Measurements from ENCODE around the gene SCARF2. TPM values are rescaled to one million over a fixed set of nuclear protein-coding genes. Genes with fewer than 3 reads are reported as not detected.

The SCARF2 gene
- total RNA-seq, 2 experiments from 2014 or later, result 0.76 to 1.2 TPM

DNA sequence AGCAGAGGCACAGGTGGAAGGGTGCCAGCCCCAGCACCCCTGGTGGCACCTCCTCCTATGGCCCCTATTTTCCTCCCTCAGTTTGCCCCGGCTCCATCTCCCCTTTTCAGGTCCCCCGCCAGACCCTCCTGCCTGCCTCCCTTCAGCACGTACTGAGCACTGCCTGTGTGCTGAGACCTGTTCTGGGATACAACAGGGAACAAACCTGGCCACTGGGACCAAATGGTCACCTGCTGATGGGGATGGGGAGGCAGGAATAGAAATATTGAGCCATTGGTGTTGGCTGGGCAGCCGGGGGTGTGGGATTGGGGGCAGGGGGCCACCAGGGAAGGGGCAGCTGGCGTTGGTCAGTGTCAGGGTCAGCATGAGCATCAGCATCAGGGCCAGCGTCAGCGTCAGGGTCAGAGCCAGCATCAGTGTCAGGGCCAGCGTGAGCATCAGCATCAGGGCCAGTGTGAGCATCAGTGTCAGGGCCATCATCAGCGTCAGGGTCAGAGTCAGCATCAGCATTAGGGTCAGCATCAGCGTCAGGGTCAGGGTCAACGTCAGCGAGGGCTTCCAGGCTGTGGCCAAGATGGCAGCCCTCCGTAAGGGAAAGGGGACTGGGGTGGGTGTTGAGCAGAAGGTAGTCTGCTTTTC, 36.1 kb downstream of the SCARF2 start:
- ATAC-seq, result no peak

DNA sequence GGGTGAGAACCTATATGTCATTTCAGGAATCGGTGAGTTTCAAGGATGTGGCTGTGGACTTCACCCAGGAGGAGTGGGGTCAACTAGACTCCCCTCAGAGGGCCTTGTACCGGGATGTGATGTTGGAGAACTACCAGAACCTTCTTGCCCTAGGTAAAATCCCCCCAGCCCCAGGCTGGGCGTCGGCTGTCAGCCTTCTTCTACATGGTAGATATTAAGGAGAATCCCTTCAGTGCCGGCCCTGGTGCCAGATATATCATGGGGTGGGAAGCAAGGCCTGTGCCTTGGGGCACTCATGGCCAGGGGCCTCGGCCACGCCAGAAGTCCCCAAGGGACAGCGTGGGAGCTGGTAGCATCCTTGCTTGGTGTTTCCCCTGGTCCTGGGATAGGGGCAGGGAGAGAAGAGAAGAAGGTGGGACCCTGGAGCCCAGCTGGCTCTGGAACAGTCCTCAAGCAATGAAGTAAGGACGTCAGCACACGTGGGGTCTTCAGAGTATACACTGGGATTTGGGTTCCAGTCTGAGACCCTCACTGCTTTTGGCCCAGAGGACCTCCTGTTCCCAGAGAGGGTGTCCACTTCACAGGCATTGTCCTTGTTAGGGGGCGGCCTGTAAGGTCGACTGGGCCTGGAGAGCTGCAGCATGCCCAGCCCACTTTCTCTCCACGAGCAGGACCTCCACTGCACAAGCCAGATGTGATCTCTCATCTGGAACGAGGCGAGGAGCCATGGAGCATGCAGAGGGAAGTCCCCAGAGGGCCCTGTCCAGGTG, 36.8 kb downstream of the SCARF2 start:
- Mint-ChIP-seq H3K4me3 (no peak overlapping the region), H3K36me3 (ENCODE audit: low read depth) (peaks cover 10% of the 10 kb centered on the region), H3K9me3 (ENCODE audit: insufficient read depth) (no peaks in the 10 kb centered on the region), H3K27me3 (ENCODE audit: low read depth) (no peaks in the 10 kb centered on the region), H3K27ac (no peak overlapping the region), H3K4me1 (ENCODE audit: low read depth) (peaks cover 14% of the 10 kb centered on the region)
- ChIA-PET POLR2A (no interaction called here), CTCF (no interaction called here)
- DNase-seq (no peak), ATAC-seq (no peak)

More for the DNA sequence above, 36.1 kb downstream of the SCARF2 start:
- peaks cover 12% of the 10 kb centered on the region for H3K36me3 Mint-ChIP-seq (ENCODE audit: low read depth)
- no peaks in the 10 kb centered on the region for H3K9me3 Mint-ChIP-seq (ENCODE audit: insufficient read depth)
- peaks cover 14% of the 10 kb centered on the region for H3K4me1 Mint-ChIP-seq (ENCODE audit: low read depth)
- CTCF ChIA-PET, result interaction anchor here (1.3 to 1.5 kb wide), 2 partner anchors 17 to 163 kb away, joined by 3 to 5 read pairs; no protein-coding TSS in a partner anchor
- no peak overlapping the region for H3K4me3 Mint-ChIP-seq
- no peaks in the 10 kb centered on the region for H3K27me3 Mint-ChIP-seq (ENCODE audit: low read depth)
- POLR2A ChIA-PET, result no interaction called here
- no peak for DNase-seq
- H3K27ac Mint-ChIP-seq, result peak overlapping the region; percentile 71

DNA sequence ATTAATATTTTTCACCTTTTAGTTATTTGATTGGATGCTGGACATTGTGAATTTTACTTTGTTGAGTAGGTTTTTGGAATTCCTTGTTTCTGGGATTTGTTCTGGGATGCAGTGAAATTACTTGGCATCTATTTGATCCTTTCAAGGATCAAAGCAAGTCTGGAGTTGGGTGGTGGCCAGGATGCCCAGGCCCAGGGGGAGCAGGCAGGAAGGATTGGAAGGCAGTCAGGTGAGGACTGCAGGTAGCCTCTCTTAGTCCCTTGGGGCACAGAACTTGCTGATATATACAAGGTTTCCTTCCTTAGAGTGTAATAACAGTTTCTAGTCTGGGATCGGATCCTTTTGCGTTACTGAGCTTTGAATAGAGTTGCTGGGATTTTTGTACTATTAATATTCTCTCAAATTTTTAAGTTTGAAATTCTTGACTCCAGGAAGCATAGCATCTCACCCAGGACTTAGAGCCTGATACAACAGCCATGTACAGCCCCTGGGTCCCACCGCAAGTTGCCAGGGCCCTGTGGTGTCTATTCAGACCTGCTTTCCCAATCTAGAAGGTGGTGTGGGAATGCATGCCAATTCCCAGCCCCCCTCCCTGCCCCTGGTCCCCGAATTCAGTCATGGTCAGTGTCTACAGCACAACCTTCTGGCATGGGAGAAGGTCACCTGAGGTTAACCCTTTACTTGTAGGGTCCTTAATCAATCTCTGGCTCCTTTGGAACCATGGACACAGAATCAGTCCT, 37.6 kb downstream of the SCARF2 start:
- Mint-ChIP-seq H3K9me3 (ENCODE audit: insufficient read depth) (no peaks in the 10 kb centered on the region), H3K27ac (no peak overlapping the region), H3K4me3 (no peak overlapping the region), H3K36me3 (ENCODE audit: low read depth) (peaks cover 14% of the 10 kb centered on the region), H3K4me1 (ENCODE audit: low read depth) (peaks cover 20% of the 10 kb centered on the region), H3K27me3 (ENCODE audit: low read depth) (no peaks in the 10 kb centered on the region)
- ATAC-seq (no peak), DNase-seq (no peak)
- POLR2A ChIA-PET, result no interaction called here
- CTCF ChIA-PET, result no interaction called here

DNA sequence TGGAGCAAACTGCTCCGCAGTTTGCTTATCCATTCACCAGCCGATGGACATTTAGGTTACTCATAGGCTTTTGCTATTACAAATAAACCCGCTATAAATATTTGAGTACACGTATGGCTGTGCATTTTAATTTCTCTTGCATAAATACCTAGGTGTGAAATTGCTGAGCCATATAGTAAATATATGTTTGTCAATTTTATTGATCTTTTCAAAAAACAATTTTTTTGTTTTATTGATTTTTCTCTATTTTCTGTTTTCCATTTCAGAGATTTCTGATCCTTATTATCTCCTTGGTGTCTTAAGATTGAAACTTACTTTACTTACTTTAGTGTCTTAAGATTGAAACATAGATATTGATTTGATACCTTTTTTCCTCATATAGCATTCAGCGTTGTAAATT, 39.2 kb downstream of the SCARF2 start:
- Mint-ChIP-seq H3K9me3 (ENCODE audit: insufficient read depth) (no peaks in the 10 kb centered on the region), H3K36me3 (ENCODE audit: low read depth) (peaks cover 9% of the 10 kb centered on the region), H3K27me3 (ENCODE audit: low read depth) (no peaks in the 10 kb centered on the region), H3K4me1 (ENCODE audit: low read depth) (peaks cover 23% of the 10 kb centered on the region), H3K27ac (no peak overlapping the region), H3K4me3 (no peak overlapping the region)
- ATAC-seq (no peak), DNase-seq (no peak)
- ChIA-PET POLR2A (no interaction called here), CTCF (interaction anchor here (1.3 kb wide), 1 partner anchor 173 kb away, joined by 3 read pairs; no protein-coding TSS in a partner anchor)

DNA sequence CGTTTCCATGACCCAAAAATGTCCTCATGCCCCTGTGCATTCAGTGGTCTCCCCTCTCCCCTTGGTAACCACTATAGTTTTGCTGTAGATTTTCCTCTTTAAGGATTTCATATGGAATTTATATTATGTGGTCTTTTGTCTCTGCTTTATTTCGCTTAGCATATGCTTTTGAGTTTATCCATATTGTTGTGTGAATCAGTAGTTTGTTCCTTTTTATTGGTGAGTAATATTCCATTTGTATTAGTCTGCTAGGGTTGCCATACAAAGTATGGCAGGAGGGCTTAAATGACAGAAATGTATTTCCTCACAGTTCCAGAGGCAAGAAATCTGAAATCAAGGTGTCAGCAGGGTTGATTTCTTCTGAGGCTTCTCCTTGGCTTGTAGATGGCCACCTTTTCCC, 40.1 kb downstream of the SCARF2 start:
- H3K27me3 Mint-ChIP-seq (ENCODE audit: low read depth), result no peaks in the 10 kb centered on the region
- DNase-seq, result no peak
- no peaks in the 10 kb centered on the region for H3K9me3 Mint-ChIP-seq (ENCODE audit: insufficient read depth)
- ATAC-seq, result no peak
- H3K4me1 Mint-ChIP-seq (ENCODE audit: low read depth), result peaks cover 18% of the 10 kb centered on the region
- ChIA-PET CTCF (no interaction called here), POLR2A (no interaction called here)
- H3K4me3 Mint-ChIP-seq, result no peak overlapping the region
- H3K27ac Mint-ChIP-seq, result no peak overlapping the region
- H3K36me3 Mint-ChIP-seq (ENCODE audit: low read depth), result peaks cover 4% of the 10 kb centered on the region

DNA sequence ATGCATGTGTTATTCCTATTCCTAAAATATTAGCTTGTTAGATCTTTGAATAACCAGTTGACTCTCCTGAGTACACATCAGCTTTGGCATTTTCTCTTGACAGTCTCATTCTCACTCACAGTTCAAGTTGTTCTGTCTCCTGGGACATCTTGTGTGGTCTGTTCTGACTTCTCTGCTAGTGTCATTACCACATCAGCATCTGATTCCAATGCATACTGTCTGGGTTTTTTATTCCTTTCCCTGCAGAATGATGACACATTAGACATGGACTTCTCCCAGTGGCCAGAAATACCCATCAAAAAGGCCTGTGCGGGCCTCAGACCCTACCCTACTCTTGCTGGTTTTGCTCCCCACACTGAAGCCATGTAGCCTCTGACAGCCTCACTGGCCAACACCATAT, 41.0 kb downstream of the SCARF2 start:
- H3K4me1 Mint-ChIP-seq (ENCODE audit: low read depth), result peaks cover 18% of the 10 kb centered on the region
- no peaks in the 10 kb centered on the region for H3K9me3 Mint-ChIP-seq (ENCODE audit: insufficient read depth)
- no peak for DNase-seq

DNA sequence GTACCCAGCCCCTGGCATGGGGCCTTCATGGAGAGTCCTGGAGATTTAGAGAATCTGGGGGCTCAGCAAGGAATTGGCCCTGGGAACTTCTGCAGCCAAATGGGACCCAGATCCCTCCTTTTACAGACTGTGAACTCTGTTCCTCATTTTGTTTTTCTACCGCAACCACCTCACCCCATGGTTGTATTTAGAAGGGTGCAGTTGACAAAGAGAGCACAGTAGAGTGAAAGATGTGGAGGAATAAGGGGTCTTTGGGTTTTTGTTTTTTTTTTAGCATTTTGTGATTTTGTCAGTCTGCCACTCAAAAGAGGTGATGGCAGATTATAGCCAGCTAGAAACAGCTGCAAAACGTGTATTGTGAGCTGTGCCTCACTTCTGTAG, 41.7 kb downstream of the SCARF2 start:
- Mint-ChIP-seq H3K4me3 (peak overlapping the region; percentile 86), H3K27me3 (ENCODE audit: low read depth) (no peaks in the 10 kb centered on the region), H3K36me3 (ENCODE audit: low read depth) (peaks cover 4% of the 10 kb centered on the region), H3K4me1 (ENCODE audit: low read depth) (peaks cover 18% of the 10 kb centered on the region), H3K27ac (no peak overlapping the region), H3K9me3 (ENCODE audit: insufficient read depth) (no peaks in the 10 kb centered on the region)
- DNase-seq (no peak), ATAC-seq (no peak)
- CTCF ChIA-PET, result interaction anchor here (1.4 kb wide), 1 partner anchor 22 kb away, joined by 6 read pairs; no protein-coding TSS in a partner anchor
- POLR2A ChIA-PET, result interaction anchor here (0.9 kb wide), 1 partner anchor 76 kb away, joined by 3 read pairs; the partner anchor contains the start of gene DGCR6L

More for the DNA sequence above, 41.0 kb downstream of the SCARF2 start:
- Mint-ChIP-seq H3K27me3 (ENCODE audit: low read depth) (no peaks in the 10 kb centered on the region), H3K4me3 (no peak overlapping the region), H3K27ac (no peak overlapping the region), H3K36me3 (ENCODE audit: low read depth) (peaks cover 4% of the 10 kb centered on the region)
- CTCF ChIA-PET, result interaction anchor here (1.4 kb wide), 1 partner anchor 22 kb away, joined by 6 read pairs; no protein-coding TSS in a partner anchor
- ATAC-seq, result no peak
- POLR2A ChIA-PET, result no interaction called here

DNA sequence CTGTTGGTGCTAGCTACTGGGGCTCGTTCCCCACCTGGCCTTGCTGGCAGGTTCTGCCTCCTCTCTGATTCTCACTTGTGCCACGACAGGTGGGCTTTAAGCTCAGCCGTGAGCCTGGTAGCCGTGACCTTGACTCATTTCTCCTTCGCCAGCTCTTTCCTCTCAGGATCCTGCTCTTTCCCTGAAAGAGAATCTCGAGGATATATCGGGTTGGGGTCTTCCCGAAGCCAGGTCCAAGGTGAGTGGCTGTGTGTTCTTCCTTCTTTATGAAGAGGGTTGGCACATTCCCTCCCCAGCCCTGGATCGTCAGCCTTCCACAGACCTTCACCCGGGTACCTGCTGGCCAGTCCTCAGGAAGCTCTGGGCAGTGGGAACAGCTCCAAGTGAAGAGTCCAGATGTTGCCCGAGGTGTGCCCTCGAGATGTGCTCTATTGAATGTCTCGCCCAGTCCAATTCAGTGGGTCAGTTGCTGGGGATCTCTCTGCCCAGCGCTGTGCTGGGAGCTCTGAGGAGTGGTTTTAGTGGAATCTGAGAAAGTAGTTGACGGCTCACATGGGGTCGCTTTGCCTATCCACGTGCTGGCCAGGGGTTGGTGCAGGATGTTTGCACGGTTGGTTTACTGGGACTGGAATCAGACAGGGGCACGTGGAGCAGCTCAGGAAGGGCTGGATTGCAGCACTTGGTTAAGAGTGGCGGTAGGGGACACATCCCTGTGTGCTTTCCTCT, 42.3 kb downstream of the SCARF2 start:
- no peaks in the 10 kb centered on the region for H3K27me3 Mint-ChIP-seq (ENCODE audit: low read depth)
- ChIA-PET CTCF (interaction anchor here (1.4 to 1.8 kb wide), 2 partner anchors 9 to 23 kb away, joined by 6 to 7 read pairs; no protein-coding TSS in a partner anchor), POLR2A (interaction anchor here (0.6 to 2.1 kb wide), 3 partner anchors 9 to 133 kb away, joined by 3 to 9 read pairs (median 3); partner anchors contain the start of gene DGCR6L)
- ATAC-seq (no peak), DNase-seq (no peak)
- peak overlapping the region; percentile 86 for H3K4me3 Mint-ChIP-seq
- H3K27ac Mint-ChIP-seq, result peak overlapping the region; percentile 48
- H3K36me3 Mint-ChIP-seq (ENCODE audit: low read depth), result peaks cover 4% of the 10 kb centered on the region
- no peaks in the 10 kb centered on the region for H3K9me3 Mint-ChIP-seq (ENCODE audit: insufficient read depth)
- peaks cover 18% of the 10 kb centered on the region for H3K4me1 Mint-ChIP-seq (ENCODE audit: low read depth)

DNA sequence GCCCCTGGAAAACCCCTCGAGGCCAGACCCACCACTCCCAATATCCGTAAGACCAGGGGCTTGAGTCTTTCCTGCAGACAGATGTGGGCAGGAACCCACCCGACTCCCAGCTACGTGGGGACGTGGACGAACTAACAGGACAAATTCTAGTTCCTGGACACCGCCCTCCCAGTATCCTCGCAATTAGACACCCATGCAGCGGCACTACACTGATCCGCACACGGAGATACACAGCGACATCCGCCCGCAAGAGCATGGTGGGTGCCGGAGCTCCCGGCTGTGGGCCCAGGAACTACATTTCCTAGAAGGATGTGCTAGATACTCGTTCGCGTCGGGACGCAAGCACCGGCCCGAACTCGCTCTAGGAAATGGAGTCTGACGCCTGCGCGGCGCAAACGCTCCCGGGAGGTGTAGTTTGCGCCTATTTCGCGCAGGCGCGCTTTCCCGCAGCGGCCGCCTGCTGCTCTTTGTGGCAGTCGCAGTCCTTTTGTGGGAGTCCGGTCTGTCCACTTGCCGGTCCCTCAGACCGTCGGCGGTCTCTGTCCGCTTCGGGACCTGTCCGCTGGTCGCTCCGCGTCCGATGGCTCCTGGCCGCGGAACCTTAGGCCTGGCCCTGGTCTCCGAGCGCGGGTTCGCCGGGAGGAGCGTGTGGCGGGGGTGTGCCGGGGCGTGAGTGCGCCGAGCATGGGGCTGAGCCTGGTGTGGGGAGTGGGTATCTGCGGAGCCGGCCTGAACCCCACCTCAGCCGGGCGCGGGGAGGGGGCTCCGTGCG, 43.7 kb downstream of the SCARF2 start, which contains the start of gene ZNF74:
TSS of gene ZNF74 (plus strand) at position 447 of the 772 bp plus-strand sequence. CDS start 478 bp downstream, outside the sequence.
- Mint-ChIP-seq H3K4me1 (ENCODE audit: low read depth) (peaks cover 18% of the 10 kb centered on the region), H3K9me3 (ENCODE audit: insufficient read depth) (no peaks in the 10 kb centered on the region), H3K36me3 (ENCODE audit: low read depth) (peaks cover 4% of the 10 kb centered on the region), H3K27me3 (ENCODE audit: low read depth) (no peaks in the 10 kb centered on the region), H3K27ac (peak within 1 kb of the TSS; percentile 92), H3K4me3 (peak within 1 kb of the TSS; percentile 86)
- peak; percentile 90 for DNase-seq
- ATAC-seq, result peak; percentile 94
- POLR2A ChIA-PET, result interaction anchor here (0.6 to 2.1 kb wide), 6 partner anchors 10 to 159 kb away, joined by 3 to 9 read pairs (median 3); partner anchors contain the start of gene MED15
- CTCF ChIA-PET, result interaction anchor here (0.6 to 1.8 kb wide), 10 partner anchors 10 to 1235 kb away, joined by 3 to 7 read pairs (median 3); partner anchors contain the start of gene DGCR6L

DNA sequence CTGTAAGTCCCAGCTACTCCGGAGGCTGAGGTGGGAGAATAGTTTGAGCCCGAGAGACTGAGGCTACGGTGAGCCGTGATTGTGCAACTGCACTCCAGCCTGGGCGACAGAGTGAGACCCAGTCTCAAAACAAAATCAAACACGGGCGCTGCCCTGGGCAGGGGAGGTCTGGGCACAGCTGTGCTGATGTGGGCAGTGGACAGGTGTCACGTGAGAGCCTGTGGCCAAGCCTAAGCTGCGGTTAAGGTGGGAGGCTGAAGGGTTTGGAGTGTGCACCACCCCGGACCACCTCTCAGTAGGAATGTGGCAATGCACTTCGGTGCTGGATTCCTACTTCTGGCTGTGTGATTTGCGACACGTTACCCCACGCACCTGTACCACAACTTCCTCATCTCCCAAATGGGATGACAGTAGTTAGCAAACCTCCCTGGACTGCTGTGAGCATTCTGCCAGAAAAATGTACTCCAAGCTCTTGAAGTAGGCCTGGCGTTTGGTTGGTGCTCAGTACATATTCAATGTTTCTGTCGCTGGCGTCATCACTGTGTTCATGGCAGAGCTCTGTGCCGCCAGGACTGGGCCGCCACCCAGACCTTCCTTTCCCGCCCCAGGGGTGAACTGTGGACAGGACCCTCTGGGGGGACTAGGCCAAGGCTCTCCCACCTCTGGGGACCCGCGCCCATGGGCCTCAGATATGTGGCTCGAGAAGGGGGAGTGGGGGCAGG, 44.5 kb downstream of the SCARF2 start:
- POLR2A ChIA-PET, result interaction anchor here (0.6 to 1.9 kb wide), 5 partner anchors 61 to 160 kb away, joined by 3 to 7 read pairs (median 3); partner anchors contain the start of genes DGCR6L and MED15
- DNase-seq (no peak), ATAC-seq (no peak)
- H3K27ac Mint-ChIP-seq, result peak overlapping the region; percentile 92
- H3K36me3 Mint-ChIP-seq (ENCODE audit: low read depth), result peaks cover 4% of the 10 kb centered on the region
- peak overlapping the region; percentile 86 for H3K4me3 Mint-ChIP-seq
- H3K27me3 Mint-ChIP-seq (ENCODE audit: low read depth), result peaks cover 3% of the 10 kb centered on the region
- peaks cover 18% of the 10 kb centered on the region for H3K4me1 Mint-ChIP-seq (ENCODE audit: low read depth)
- CTCF ChIA-PET, result interaction anchor here (0.6 to 1.8 kb wide), 10 partner anchors 11 to 1236 kb away, joined by 3 to 7 read pairs (median 3); partner anchors contain the start of gene DGCR6L
- H3K9me3 Mint-ChIP-seq (ENCODE audit: insufficient read depth), result no peaks in the 10 kb centered on the region
